KBM-7 (cell line): ENCODE data around the gene L3MBTL4.
"Not testable (repeated sequence)": the region's sequence is repeated elsewhere in the genome, so short reads cannot be mapped to it uniquely, and the experiment has no call there.

Source experiments
- DNase-seq: peaks from one replicate; pipeline ENCODE4 v3.0.0-alpha.2; 2015
- in situ Hi-C: fragments of 300-500 bp; cut with MboI; formaldehyde crosslinking; loops from 2 replicates; pipeline ENCODE4 v1.14.3; 2020; ENCODE audit warnings: low sequenced_read_pairs, low pct_unique_long_range_greater_than_20kb, mixed read lengths

L3MBTL4 gene

GRCh38 chr18:6215888-6216287, 198.8 kb downstream of the L3MBTL4 start:
- in situ Hi-C loops, result no loop called here

GRCh38 chr18:6211174-6211504, 203.6 kb downstream of the L3MBTL4 start:
- in situ Hi-C loops, result no loop called here
- no peak for DNase-seq

More at GRCh38 chr18:6215888-6216287, 198.8 kb downstream of the L3MBTL4 start:
- DNase-seq, result no peak

GRCh38 chr18:6210349-6211173, 204.2 kb downstream of the L3MBTL4 start:
- DNase-seq, result no peak
- in situ Hi-C loops, result no loop called here

GRCh38 chr18:6207941-6208340, 206.8 kb downstream of the L3MBTL4 start:
- DNase-seq, result no peak
- in situ Hi-C loops, result no loop called here

GRCh38 chr18:6207116-6207515, 207.6 kb downstream of the L3MBTL4 start:
- in situ Hi-C loops, result no loop called here
- DNase-seq, result no peak

GRCh38 chr18:6205706-6206105, 209.0 kb downstream of the L3MBTL4 start:
- in situ Hi-C loops, result no loop called here
- no peak for DNase-seq

- DNase-seq, result no peak
- in situ Hi-C loops, result no loop called here
These were observed 210.2 kb downstream of the L3MBTL4 start for GRCh38 chr18:6204476-6204875.

GRCh38 chr18:6203791-6204190, 210.9 kb downstream of the L3MBTL4 start:
- in situ Hi-C loops, result no loop called here
- DNase-seq, result no peak

- in situ Hi-C loops, result no loop called here
These were observed 211.8 kb downstream of the L3MBTL4 start for GRCh38 chr18:6202861-6203260.

GRCh38 chr18:6200204-6200774, 214.4 kb downstream of the L3MBTL4 start:
- DNase-seq, result no peak
- in situ Hi-C loops, result no loop called here

More at GRCh38 chr18:6202861-6203260, 211.8 kb downstream of the L3MBTL4 start:
- DNase-seq, result no peak

- in situ Hi-C loops, result no loop called here
- no peak for DNase-seq
These were observed 214.9 kb downstream of the L3MBTL4 start for GRCh38 chr18:6199777-6200176.

- in situ Hi-C loops, result no loop called here
These were observed 216.1 kb downstream of the L3MBTL4 start for GRCh38 chr18:6198585-6198984.

GRCh38 chr18:6194640-6195039, 220.1 kb downstream of the L3MBTL4 start:
- in situ Hi-C loops, result no loop called here
- DNase-seq, result no peak

More at GRCh38 chr18:6198585-6198984, 216.1 kb downstream of the L3MBTL4 start:
- DNase-seq, result no peak

- DNase-seq, in situ Hi-C loops: not testable (repeated sequence)
These were observed 228.9 kb downstream of the L3MBTL4 start for GRCh38 chr18:6185782-6186181.

- in situ Hi-C loops, result no loop called here
These were observed 239.5 kb downstream of the L3MBTL4 start for GRCh38 chr18:6174983-6175745.

GRCh38 chr18:6170604-6171003, 244.1 kb downstream of the L3MBTL4 start:
- no peak for DNase-seq
- in situ Hi-C loops, result no loop called here

More at GRCh38 chr18:6174983-6175745, 239.5 kb downstream of the L3MBTL4 start:
- DNase-seq, result no peak

GRCh38 chr18:6161549-6161948, 253.2 kb downstream of the L3MBTL4 start:
- DNase-seq, result no peak
- in situ Hi-C loops, result no loop called here

- in situ Hi-C loops, result no loop called here
- DNase-seq, result no peak
These were observed 255.3 kb downstream of the L3MBTL4 start for GRCh38 chr18:6159426-6159825.

GRCh38 chr18:6158958-6159357, 255.8 kb downstream of the L3MBTL4 start:
- no peak for DNase-seq
- in situ Hi-C loops, result no loop called here

- no peak for DNase-seq
- in situ Hi-C loops, result no loop called here
These were observed 258.3 kb downstream of the L3MBTL4 start for GRCh38 chr18:6156446-6156845.
